Activated T-helper 1 cell treated with anti-CD3 and anti-CD28 coated beads, Interleukin-12 subunit alpha, Interleukin-12 subunit beta, Interleukin-2, Interleukin-4 antibody, amounts not matched to agents 30 ng/mL and 10 ng/mL and 1 ng/mL, durations not matched to agents 14 hours and 24 hours and 36 hours (primary cell): ENCODE results near the gene DYNLT2. TPM values are rescaled to one million over a fixed set of nuclear protein-coding genes. Genes with fewer than 3 reads are reported as not detected.
A peak's percentile ranks its signal among the peaks of the same experiment; 100 is the strongest.

ENCODE experiments used
- DNase-seq: peaks from one replicate; pipeline ENCODE4 v3.0.0; 2021; ENCODE audit warnings: low spot score
- H3K27ac Mint-ChIP-seq: one replicate; pipeline ENCODE4 v1.8.0; 2021; ENCODE audit warnings: mild to moderate bottlenecking, mixed read lengths
- H3K27me3 Mint-ChIP-seq: one replicate; pipeline ENCODE4 v1.8.0; 2022; ENCODE audit warnings: mild to moderate bottlenecking, moderate library complexity, mixed read lengths; ENCODE audit not compliant: insufficient read depth
- H3K36me3 Mint-ChIP-seq: one replicate; pipeline ENCODE4 v1.8.0; 2021; ENCODE audit warnings: low read depth, mixed read lengths
- H3K4me1 Mint-ChIP-seq: one replicate; pipeline ENCODE4 v1.8.0; 2021; ENCODE audit warnings: low read depth, mixed read lengths
- H3K4me3 Mint-ChIP-seq: one replicate; pipeline ENCODE4 v1.8.0; 2021; ENCODE audit warnings: mild to moderate bottlenecking, moderate library complexity, mixed read lengths
- H3K9me3 Mint-ChIP-seq: one replicate; pipeline ENCODE4 v1.8.0; 2021; ENCODE audit warnings: mixed read lengths
- intact Hi-C: fragments of 100-400 bp; cut with micrococcal nuclease; formaldehyde crosslinking; loops from one replicate; pipeline ENCODE4 v1.15.1; 2024
- total RNA-seq: library from RNA; stranded (reverse); gene quantifications from 2 replicates; pipeline ENCODE4 v1.2.3, GENCODE V29; 2022

The DYNLT2 gene, protein sequence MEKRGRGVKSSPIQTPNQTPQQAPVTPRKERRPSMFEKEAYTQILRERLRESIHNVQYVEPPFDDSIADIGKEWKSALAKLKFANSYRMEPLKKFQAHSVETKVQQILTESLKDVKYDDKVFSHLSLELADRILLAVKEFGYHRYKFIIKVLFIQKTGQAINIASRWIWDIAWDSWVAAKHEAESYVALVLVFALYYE
- 2.2 and 2.6 TPM in 2 replicates for total RNA-seq

DNA sequence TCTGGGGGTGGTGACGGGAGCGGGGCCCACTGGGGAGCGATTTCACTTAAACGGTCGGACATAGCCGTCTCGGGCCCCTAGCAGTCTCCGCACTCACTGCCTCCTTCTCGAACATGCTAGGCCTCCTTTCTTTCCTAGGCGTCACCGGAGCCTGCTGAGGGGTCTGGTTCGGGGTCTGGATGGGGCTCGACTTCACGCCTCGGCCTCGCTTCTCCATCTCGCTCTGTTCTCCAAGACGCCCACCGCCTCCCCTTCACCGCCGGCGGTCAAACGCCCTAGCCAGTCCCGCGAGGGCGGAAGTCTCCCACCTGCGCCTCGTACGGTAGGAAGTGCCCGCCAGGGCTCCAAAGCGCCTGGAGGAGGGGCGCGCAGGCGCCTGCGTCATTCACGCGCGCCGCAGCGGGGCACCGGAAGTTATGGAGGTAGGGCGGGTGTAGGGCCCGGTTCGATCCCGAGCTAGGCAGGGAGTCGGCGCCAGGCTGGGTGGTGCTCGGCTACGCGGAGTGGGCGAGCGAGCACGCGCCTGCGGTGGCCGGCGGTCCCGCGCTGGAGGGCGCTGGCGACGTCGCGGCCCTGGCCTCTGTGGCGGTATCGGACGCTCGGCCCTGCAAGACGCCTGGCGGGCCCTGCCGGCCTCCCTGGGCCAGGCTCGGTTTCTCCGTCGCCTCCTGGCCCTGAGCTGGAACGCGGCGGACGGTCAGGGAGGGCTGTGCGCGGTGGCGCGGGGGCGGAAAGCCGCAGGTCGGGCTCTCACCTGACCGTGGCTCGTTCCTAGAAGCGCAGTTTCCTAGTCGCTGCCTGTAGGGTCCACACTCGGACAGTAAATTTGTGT lies at the start of gene DYNLT2, which contains the start of gene ERMARD:
Gene DYNLT2, minus strand, starts transcription at position 331 of the 832 bp plus-strand sequence. Its CDS starts 114 bp downstream, at position 217.
Gene ERMARD, plus strand, starts transcription at position 381 of the 832 bp plus-strand sequence. Its CDS starts 36 bp downstream, at position 417.
- H3K27ac Mint-ChIP-seq = peak within 1 kb of the TSS; percentile 99
- H3K4me1 Mint-ChIP-seq = peaks cover 28% of the 10 kb centered on the region
- peak within 1 kb of the TSS; percentile 99 for H3K4me3 Mint-ChIP-seq
- intact Hi-C loops = loop anchor here (1.0 to 2.0 kb wide), 8 partner anchors 28 to 833 kb away; partner anchors contain the start of genes C6orf120, FAM120B, PDCD2 and TBP
- DNase-seq = peak; percentile 93
- peaks cover 4% of the 10 kb centered on the region for H3K27me3 Mint-ChIP-seq
- no peaks in the 10 kb centered on the region for H3K9me3 Mint-ChIP-seq
- peaks cover 16% of the 10 kb centered on the region for H3K36me3 Mint-ChIP-seq

DNA sequence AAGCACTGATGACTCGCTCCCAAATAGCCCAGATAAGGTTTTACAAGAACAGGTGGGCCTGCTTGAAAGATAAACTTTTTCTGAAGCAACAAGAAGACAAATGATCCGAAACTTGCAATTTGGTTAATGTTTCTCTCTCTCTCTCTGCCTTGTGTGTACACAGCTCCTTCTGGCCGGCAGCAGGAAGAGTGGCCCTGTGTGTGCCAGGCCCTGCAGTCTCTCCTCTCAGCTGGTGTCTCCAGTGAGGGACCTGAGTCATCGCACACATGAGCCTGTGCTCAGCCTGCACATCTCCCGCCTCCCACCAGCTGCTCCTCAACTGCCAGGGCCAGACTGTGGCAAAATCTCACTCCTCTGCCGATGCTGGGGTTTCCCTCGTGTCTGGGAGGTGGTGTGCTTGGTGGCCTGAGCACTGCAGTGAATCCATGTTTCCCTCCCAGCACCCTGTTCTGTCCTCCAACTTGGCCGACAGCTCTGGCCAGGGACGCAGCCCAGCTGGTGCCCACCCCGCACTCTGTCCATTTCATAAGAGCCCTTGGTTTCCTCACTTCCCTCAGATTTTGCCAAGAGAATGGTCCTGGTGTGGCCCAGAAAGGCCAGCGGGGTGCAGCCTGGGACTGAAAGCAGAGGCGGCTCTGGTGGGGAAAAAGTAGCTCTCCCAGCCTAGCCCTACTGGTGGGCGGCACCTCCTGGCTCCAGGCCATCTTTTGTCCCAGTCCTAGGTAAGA lies 49.5 kb upstream of the DYNLT2 start:
- intact Hi-C loops = no loop called here
- no peaks in the 10 kb centered on the region for H3K9me3 Mint-ChIP-seq

DNA sequence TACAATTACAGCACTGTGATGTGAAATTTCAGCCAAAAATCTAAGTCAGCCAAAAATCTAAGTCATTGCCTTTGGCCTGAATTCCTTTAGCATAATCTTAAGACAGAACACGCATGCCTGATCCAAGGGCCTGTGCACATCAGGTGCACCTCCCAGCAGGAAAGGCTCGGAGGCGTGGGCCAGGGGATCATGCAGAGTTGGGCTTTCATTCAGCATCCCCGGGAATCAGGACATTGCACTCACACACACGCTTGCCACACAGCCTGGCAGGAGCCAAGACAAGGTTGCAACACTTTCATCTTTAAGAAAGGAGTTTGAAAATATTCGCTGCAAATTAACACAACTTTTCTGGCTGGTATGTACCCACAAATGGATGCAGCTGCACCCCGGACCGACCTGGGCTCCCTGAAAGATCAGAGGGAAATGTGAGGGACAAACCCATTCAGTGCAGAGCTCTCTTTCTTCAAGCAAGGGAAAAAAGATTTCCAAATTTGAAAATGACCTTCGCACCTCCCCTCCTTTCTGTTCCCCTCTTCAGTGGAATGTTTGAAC lies 48.8 kb upstream of the DYNLT2 start:
- no peak for DNase-seq
- intact Hi-C loops = no loop called here
- Mint-ChIP-seq H3K9me3 (no peaks in the 10 kb centered on the region), H3K27me3 (peaks cover 44% of the 10 kb centered on the region), H3K4me1 (peaks cover 30% of the 10 kb centered on the region), H3K36me3 (no peaks in the 10 kb centered on the region), H3K4me3 (no peak overlapping the region), H3K27ac (no peak overlapping the region)

More for the DNA sequence above, 49.5 kb upstream of the DYNLT2 start:
- Mint-ChIP-seq H3K27ac (no peak overlapping the region), H3K4me3 (no peak overlapping the region), H3K27me3 (peaks cover 44% of the 10 kb centered on the region), H3K36me3 (no peaks in the 10 kb centered on the region), H3K4me1 (peaks cover 36% of the 10 kb centered on the region)
- no peak for DNase-seq

DNA sequence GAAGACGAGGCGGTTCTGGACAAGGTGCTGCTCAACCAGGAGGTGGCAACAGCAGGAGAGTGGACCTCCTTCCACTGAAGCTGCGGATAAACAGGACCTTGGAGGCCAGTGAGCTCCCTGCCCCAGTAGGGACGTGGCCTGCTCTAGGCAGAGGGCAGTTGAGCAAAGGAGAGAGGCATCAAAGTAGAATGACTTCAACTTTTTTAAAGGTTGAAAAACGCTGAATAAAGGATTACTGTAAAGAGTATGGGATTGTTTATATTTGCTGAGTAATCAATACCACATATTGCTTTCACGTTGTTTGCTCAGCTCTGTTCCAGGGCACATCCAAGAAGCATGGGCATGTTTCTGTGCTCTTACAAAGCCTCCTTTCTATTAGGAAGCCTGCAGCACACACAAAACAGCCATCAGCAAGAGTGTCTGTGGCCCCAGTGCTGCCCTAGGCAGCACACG lies 48.1 kb upstream of the DYNLT2 start:
- intact Hi-C loops = no loop called here
- Mint-ChIP-seq H3K36me3 (no peaks in the 10 kb centered on the region), H3K27me3 (peaks cover 44% of the 10 kb centered on the region)

DNA sequence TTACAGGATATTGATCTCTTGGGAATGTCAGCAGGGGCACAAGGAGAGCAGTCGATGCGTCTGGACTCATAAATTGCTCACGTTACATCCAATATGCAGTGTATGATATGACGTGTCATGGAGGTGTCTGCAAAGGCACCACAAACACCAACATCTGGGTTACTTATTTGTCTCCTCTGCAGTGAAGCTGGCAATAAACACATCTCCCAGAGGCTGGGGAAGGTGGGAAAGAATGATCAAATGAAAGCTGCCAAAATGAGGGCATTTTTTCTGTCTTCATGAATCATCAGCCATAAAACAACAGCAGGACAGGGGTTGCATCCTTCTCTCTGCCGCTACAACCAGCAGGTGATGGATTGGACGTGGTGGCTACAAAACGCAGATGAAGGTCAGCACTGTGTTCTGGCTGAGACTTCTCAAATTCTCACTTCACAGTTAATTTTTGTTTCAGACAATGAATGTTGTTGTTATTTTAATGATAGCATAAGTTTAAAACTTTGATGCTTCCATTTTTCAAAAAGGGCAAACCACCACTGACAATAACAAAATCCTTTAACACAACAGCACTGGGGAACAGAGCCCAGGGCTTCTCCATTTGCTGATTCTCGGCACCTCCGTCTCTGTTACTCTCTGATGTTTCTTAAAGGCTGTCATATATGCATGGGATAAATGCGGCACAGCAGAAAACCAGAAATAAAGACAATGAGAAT lies 47.5 kb upstream of the DYNLT2 start:
- Mint-ChIP-seq H3K4me3 (no peak overlapping the region), H3K27ac (no peak overlapping the region), H3K9me3 (no peaks in the 10 kb centered on the region), H3K36me3 (no peaks in the 10 kb centered on the region), H3K27me3 (peaks cover 42% of the 10 kb centered on the region), H3K4me1 (peaks cover 17% of the 10 kb centered on the region)
- no peak for DNase-seq
- intact Hi-C loops = no loop called here

More for the DNA sequence above, 48.1 kb upstream of the DYNLT2 start:
- no peaks in the 10 kb centered on the region for H3K9me3 Mint-ChIP-seq
- H3K4me3 Mint-ChIP-seq = no peak overlapping the region
- no peak for DNase-seq
- H3K4me1 Mint-ChIP-seq = peaks cover 23% of the 10 kb centered on the region
- no peak overlapping the region for H3K27ac Mint-ChIP-seq

DNA sequence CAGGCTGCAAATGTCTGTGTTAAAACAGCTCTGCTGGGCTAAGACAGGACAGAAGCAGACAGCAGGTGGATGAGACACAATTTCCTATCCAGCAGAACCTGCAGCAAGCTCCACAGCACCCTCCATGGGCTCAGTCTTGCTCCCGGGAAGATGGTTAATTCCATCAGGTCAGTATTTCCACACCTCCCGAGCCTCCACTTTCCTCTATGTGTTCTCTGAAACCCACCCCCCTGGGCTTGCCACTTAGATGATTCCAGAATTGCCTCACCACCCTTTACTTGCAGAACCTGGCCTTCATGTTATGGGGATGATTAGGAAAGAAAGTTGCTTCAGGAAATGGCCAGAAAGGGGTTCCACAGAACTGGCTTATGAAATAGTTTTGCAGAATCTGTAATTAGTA lies 43.8 kb upstream of the DYNLT2 start:
- H3K9me3 Mint-ChIP-seq = no peaks in the 10 kb centered on the region
- H3K36me3 Mint-ChIP-seq = no peaks in the 10 kb centered on the region
- intact Hi-C loops = no loop called here
- H3K4me1 Mint-ChIP-seq = peaks cover 14% of the 10 kb centered on the region
- no peak for DNase-seq
- no peak overlapping the region for H3K4me3 Mint-ChIP-seq
- no peak overlapping the region for H3K27ac Mint-ChIP-seq
- H3K27me3 Mint-ChIP-seq = peaks cover 53% of the 10 kb centered on the region

GRCh38 chr6:169794317-169795055 lies 43.1 kb upstream of the DYNLT2 start:
- Mint-ChIP-seq H3K27ac (no peak overlapping the region), H3K27me3 (peaks cover 53% of the 10 kb centered on the region), H3K4me1 (peaks cover 21% of the 10 kb centered on the region), H3K36me3 (no peaks in the 10 kb centered on the region), H3K4me3 (no peak overlapping the region), H3K9me3 (no peaks in the 10 kb centered on the region)
- no peak for DNase-seq
- intact Hi-C loops = loop anchor here (5.0 kb wide), 3 partner anchors 498 to 582 kb away; partner anchors contain the start of genes DLL1 and FAM120B

DNA sequence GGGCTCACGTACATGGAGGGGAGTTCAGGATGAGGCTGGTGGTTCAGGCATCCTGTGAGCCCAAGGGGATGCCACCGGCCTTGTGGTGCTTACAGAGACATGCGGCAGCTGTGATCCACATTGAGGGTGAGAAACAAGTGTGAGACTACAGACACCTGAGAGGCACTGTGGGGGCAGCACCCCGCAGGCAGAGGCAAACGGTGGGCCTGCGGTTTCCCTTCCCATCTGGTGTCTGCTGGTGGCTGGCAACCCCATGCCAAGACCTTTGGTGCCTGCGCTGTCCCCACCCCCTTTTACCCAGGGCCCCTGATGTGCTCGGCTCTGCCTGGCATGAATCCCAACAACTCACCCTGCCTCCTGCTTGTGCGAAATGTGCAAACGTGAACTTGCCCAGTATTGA lies 42.0 kb upstream of the DYNLT2 start:
- no peaks in the 10 kb centered on the region for H3K9me3 Mint-ChIP-seq
- H3K27ac Mint-ChIP-seq = no peak overlapping the region
- intact Hi-C loops = loop anchor here (5.0 kb wide), 3 partner anchors 499 to 581 kb away; partner anchors contain the start of genes DLL1 and FAM120B
- peaks cover 22% of the 10 kb centered on the region for H3K4me1 Mint-ChIP-seq
- H3K27me3 Mint-ChIP-seq = peaks cover 49% of the 10 kb centered on the region
- no peaks in the 10 kb centered on the region for H3K36me3 Mint-ChIP-seq
- no peak overlapping the region for H3K4me3 Mint-ChIP-seq
- DNase-seq = no peak

DNA sequence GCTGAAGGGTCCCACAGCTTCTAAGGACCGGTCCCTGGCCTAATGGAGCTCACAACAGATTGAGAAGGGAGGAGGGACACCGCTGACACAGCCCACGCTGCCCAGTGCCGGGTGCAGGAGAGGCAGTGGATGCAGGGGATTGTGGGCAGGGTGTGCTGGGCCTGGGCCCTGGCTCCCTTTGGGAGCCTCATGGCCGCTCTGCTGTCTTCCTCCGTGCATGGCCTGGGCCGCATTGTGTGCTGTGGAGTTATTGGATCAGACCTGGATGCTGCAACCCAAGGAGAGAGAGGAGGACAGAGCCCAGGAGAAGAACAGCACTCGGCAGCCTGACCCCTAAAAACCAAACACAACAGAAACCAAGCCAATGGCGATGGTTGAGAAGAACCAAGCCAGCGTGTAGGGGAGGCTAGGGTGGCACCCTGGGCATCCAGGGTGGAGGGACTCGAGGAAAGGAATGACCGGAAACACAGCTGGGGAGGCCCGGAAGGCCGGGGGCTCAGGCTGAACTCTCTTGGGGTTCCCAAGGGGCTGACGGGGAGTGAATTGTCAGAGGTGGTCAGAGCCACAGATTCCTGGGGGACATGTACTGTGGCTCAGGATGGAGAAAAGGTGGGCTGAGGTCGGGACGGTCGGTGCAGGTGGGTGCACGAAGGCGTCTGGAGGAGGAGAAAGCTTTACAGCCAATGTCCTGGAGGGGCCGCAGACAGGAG lies 41.1 kb upstream of the DYNLT2 start:
- no peak for DNase-seq
- intact Hi-C loops = loop anchor here (5.0 kb wide), 3 partner anchors 500 to 580 kb away; partner anchors contain the start of genes DLL1 and FAM120B
- Mint-ChIP-seq H3K27ac (no peak overlapping the region), H3K36me3 (no peaks in the 10 kb centered on the region), H3K4me1 (peaks cover 22% of the 10 kb centered on the region), H3K9me3 (no peaks in the 10 kb centered on the region), H3K27me3 (peaks cover 43% of the 10 kb centered on the region), H3K4me3 (no peak overlapping the region)

- intact Hi-C loops = loop anchor here (5.0 kb wide), 3 partner anchors 501 to 579 kb away; partner anchors contain the start of genes DLL1 and FAM120B
- peaks cover 38% of the 10 kb centered on the region for H3K27me3 Mint-ChIP-seq
- H3K9me3 Mint-ChIP-seq = no peaks in the 10 kb centered on the region
- DNase-seq = no peak
- peaks cover 22% of the 10 kb centered on the region for H3K4me1 Mint-ChIP-seq
- H3K27ac Mint-ChIP-seq = no peak overlapping the region
- no peaks in the 10 kb centered on the region for H3K36me3 Mint-ChIP-seq
- no peak overlapping the region for H3K4me3 Mint-ChIP-seq
Observed at GRCh38 chr6:169791721-169792131, 40.4 kb upstream of the DYNLT2 start.
